Smooth muscle cell (in vitro differentiated cells): ENCODE data around the gene HOXB7. TPM values are rescaled to one million over a fixed set of nuclear protein-coding genes. Genes with fewer than 3 reads are reported as not detected.

Experiments
- DNase-seq: peaks from one replicate; lab custom pipeline; 2025; ENCODE audit not compliant: unreplicated experiment; lab: John Stamatoyannopoulos, UW
- H2AFZ ChIP-seq: fragments of 200-600 bp; sonication (generic); 2 replicates; pipeline ENCODE4 v1.6.0; 2016; ENCODE audit warnings: antibody characterized with exemption, low read depth, mild to moderate bottlenecking
- H3F3A ChIP-seq: fragments of 200-600 bp; sonication (generic); 2 replicates; pipeline ENCODE4 v1.6.0; 2017; ENCODE audit warnings: antibody characterized with exemption, low read depth
- H3K27ac ChIP-seq: fragments of 200-600 bp; sonication (generic); 2 replicates; pipeline ENCODE4 v1.5.1; 2016; ENCODE audit warnings: low read depth, mild to moderate bottlenecking
- H3K27me3 ChIP-seq: fragments of 200-600 bp; sonication (generic); 2 replicates; pipeline ENCODE4 v1.6.1; 2016; ENCODE audit warnings: low read depth, mild to moderate bottlenecking
- H3K36me3 ChIP-seq: fragments of 200-600 bp; sonication (generic); 2 replicates; pipeline ENCODE4 v1.5.1; 2016; ENCODE audit warnings: low read depth
- H3K4me1 ChIP-seq: fragments of 200-600 bp; sonication (generic); 2 replicates; pipeline ENCODE4 v1.5.1; 2016; ENCODE audit warnings: low read depth
- H3K4me2 ChIP-seq: fragments of 200-600 bp; sonication (generic); 2 replicates; pipeline ENCODE4 v1.6.0; 2016; ENCODE audit warnings: mild to moderate bottlenecking
- H3K4me3 ChIP-seq: fragments of 200-600 bp; sonication (generic); 2 replicates; pipeline ENCODE4 v1.5.1; 2016; ENCODE audit warnings: mild to moderate bottlenecking
- H3K79me2 ChIP-seq: fragments of 200-600 bp; sonication (generic); 2 replicates; pipeline ENCODE4 v1.6.0; 2016; ENCODE audit warnings: low read depth, mild to moderate bottlenecking
- H3K9ac ChIP-seq: fragments of 200-600 bp; sonication (generic); 2 replicates; pipeline ENCODE4 v1.6.0; 2016; ENCODE audit warnings: low read depth
- H3K9me3 ChIP-seq: fragments of 200-600 bp; sonication (generic); replicated peaks from 2 replicates; pipeline ENCODE4 v1.5.1; 2016; ENCODE audit warnings: low read depth
- H4K20me1 ChIP-seq: fragments of 200-600 bp; sonication (generic); 2 replicates; pipeline ENCODE4 v1.6.0; 2016; ENCODE audit warnings: low read depth
- CTCF ChIP-seq: fragments of 200-600 bp; sonication (generic); IDR thresholded peaks from 2 replicates; pipeline ENCODE4 v1.5.1; 2017; ENCODE audit warnings: borderline replicate concordance, mild to moderate bottlenecking, antibody characterized with exemption; ENCODE audit not compliant: insufficient read depth, poor library complexity, severe bottlenecking
- WGBS: methylation state at CpG from one replicate; pipeline ENCODE4 v1.1.7; 2016; ENCODE audit warnings: low lambda C conversion rate; 5-methylcytosine and 5-hydroxymethylcytosine counted together
- polyA plus RNA-seq: library from polyadenylated mRNA; unstranded; fragments of >200 nt; fragmentation: Nextera tagmentation; extraction: Ambion mirVana; gene quantifications from 2 replicates; pipeline ENCODE4 v1.2.1, GENCODE V29; 2016
- total RNA-seq: library from RNA; depleted of rRNA; stranded (reverse); fragments of >200 nt; gene quantifications from 2 replicates; pipeline ENCODE4 v1.2.3, GENCODE V29; 2014

HOXB7 gene
- total and polyA plus RNA-seq, 2 experiments from 2014 or later, result 16.1 to 29.7 TPM

DNA sequence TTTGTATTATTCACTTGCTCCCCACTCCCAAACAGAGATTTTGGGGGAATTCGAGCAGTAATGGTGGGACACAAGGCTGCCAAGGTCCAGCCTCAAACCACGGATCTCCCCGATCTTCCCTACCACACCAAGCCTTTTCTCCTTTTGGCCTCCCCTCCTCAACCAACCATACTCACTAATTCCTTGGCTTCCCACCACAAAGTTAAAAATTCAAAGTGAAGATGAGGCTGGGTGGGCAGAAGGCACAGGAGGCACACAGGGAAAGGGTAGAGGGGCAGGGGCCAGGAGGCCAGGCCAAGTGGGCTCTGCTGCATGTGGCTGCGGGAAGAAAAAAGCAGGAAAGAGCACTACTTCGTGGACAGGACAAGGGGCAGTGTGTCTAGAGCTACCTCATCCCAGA, 47.9 kb downstream of the HOXB7 start:
- 73% methylated on average over 5 of the region's 5 CpGs for WGBS
- Histone ChIP-seq H3K9ac (no peak overlapping the region), H3K4me2 (no peak overlapping the region), H3K79me2 (peaks cover 26% of the 10 kb centered on the region), H2AFZ (no peak overlapping the region), H3K27me3 (peaks cover 91% of the 10 kb centered on the region), H3F3A (no peaks in the 10 kb centered on the region), H3K4me3 (no peak overlapping the region), H4K20me1 (peaks cover 100% of the 10 kb centered on the region), H3K36me3 (no peaks in the 10 kb centered on the region), H3K9me3 (no peaks in the 10 kb centered on the region), H3K27ac (no peak overlapping the region), H3K4me1 (peaks cover 6% of the 10 kb centered on the region)
- TF ChIP-seq CTCF, result no peak
- DNase-seq, result no peak

DNA sequence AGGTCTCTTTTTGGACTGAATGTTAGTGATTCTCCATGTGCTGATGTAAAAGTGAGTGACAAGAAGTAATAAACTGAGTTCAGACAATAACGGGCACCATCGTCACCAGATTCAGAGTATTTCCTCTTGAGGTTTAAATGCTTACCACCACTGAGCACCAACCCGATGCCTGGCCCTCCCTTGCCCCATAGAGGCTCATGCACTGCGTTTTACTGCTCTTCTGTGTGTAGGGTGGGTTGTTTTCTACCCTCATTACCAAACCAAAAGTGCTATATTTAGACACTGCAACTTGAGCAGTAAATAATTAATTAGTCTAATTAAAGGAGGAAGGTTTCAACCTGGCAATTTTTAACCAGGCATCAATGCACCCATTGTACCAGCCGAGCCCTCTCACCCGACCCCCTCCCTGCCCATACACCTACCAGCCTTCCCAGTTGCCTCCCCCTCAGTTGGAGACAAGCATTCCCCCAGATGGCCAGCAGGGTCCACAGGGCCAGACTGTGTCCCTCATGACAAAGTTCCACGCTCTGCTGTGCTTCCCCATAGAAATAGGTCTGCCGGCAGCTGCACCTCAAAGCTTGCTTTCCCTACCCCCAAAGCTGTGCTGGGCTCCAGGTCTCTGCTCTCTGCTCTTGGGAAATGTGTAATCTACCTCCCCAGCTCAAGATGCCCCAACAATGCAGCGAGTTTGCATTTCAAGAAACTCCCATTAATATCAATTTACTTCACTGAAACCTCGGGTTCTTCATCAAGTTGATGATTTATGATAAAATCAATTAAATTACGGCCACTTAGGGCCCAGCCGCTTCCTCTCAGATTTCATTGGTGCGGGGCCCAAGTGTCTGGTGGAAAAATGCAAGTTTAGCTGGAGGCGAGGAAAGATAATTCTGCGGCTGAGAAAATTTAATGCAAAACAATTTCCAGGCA, 48.7 kb downstream of the HOXB7 start:
- 74% methylated on average over 15 of the region's 15 CpGs for WGBS

DNA sequence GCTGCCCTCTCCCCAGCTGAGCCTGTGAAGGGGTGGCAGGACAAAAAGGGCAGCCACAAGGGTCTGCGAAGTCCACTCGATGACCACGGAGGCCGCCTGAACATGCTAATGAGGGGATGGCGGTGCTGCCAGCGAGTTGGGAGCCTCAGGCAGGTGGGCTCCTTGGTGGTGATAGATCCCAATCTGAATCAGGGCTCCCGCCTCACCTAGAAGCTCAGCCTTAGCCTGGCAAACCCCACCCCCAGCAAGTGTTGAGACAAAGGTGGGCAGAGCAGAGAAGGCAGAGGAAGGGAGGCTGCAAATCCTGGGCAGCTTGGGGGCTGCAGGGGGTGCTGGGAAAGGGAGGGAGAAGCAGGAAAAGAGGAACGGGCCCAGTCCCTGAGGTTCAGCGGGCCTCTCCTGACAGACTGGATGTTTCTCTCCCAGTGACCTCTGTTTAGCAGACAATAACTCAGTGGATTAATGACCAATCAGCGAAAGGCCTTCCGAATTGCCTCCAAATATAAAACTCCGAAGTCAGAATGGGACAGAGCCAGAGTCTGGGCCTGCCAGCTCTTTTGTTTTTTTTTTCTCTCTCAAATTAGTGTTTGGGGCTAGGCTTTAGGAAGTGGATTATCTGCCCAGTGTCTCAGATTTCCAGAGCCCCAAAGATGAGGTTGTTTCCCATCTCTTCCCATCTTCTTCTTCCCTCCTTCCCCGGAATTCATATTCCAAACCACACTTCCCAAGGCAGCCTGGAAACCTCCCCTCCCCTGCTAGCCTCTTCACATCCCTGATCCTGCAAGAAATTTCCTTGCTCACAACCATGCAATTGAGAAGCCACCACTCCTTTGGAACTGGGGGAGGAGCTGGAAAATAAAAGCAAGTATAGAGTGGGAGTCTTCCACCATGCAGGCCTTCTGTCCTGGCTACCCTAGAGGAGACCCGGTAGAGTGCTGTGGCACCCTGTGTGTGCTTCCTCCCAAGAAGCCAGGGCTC, 50.7 kb downstream of the HOXB7 start:
- Histone ChIP-seq H3K36me3 (no peaks in the 10 kb centered on the region), H3K9ac (no peak overlapping the region), H2AFZ (no peak overlapping the region), H3K4me1 (peaks cover 6% of the 10 kb centered on the region), H3K4me3 (no peak overlapping the region), H3K27ac (no peak overlapping the region), H3K27me3 (peaks cover 72% of the 10 kb centered on the region), H3K79me2 (peaks cover 18% of the 10 kb centered on the region), H3F3A (no peaks in the 10 kb centered on the region), H4K20me1 (peaks cover 99% of the 10 kb centered on the region), H3K9me3 (no peaks in the 10 kb centered on the region), H3K4me2 (no peak overlapping the region)
- TF ChIP-seq CTCF, result no peak
- WGBS, result 68% methylated on average over 14 of the region's 14 CpGs
- DNase-seq, result no peak

More for the DNA sequence above, 48.7 kb downstream of the HOXB7 start:
- Histone ChIP-seq H3K9me3 (no peaks in the 10 kb centered on the region), H3K27me3 (peaks cover 83% of the 10 kb centered on the region), H3K4me1 (peaks cover 6% of the 10 kb centered on the region), H3K4me3 (no peak overlapping the region), H3K9ac (no peak overlapping the region), H3K79me2 (peaks cover 19% of the 10 kb centered on the region), H3K36me3 (no peaks in the 10 kb centered on the region), H3K27ac (no peak overlapping the region), H3F3A (no peaks in the 10 kb centered on the region), H2AFZ (no peak overlapping the region), H4K20me1 (peaks cover 100% of the 10 kb centered on the region), H3K4me2 (no peak overlapping the region)
- DNase-seq, result no peak
- peak; percentile 34 for TF ChIP-seq CTCF
